ENCODE results near the gene FAM83F. TPM values are rescaled to one million over a fixed set of nuclear protein-coding genes. Genes with fewer than 3 reads are reported as not detected.
"Not testable (repeated sequence)": the region's sequence is repeated elsewhere in the genome, so short reads cannot be mapped to it uniquely, and the experiment has no call there.

Gene FAM83F
- not detected for total RNA-seq

DNA sequence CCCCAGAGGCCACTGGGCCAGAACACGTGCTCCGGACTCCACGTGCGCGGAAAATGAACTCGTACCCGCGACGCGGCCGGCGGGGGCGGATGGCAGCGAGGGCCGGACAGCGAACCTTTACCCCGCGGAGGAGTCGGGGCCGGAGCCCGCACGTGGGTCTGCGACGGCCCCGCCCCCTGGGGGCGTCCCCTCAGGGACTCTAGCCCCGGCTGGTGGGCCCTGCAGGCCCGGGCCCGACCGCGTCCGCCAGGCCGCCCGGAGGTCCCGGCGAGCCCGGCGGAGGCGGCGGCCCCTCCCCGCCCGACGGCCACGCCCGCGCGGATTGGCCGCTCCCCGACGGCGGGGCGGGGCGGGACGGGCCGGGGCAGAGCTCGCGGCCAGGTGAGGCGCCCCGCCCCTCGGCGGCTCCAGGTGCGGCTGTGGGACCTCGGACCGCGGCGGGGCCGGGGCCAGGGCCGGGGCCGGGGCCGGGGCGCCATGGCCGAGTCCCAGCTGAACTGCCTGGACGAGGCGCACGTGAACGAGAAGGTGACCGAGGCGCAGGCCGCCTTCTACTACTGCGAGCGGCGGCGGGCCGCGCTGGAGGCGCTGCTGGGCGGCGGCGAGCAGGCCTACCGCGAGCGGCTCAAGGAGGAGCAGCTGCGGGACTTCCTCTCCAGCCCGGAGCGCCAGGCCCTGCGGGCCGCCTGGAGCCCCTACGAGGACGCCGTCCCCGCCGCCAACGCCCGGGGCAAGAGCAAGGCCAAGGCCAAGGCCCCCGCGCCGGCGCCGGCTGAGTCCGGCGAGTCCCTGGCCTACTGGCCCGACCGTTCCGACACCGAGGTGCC is at the start of gene FAM83F:
TSS of gene FAM83F (plus strand) at position 389 of the 827 bp plus-strand sequence. CDS start at position 478, 89 bp downstream.
- DNase-seq (no peak), ATAC-seq (peak; percentile 77)
- Mint-ChIP-seq H3K27me3 (peaks cover 59% of the 10 kb centered on the region), H3K4me3 (peak within 1 kb of the TSS; percentile 7), H3K27ac (no peak within 1 kb of the TSS), H3K9me3 (ENCODE audit: low read depth) (no peaks in the 10 kb centered on the region), H3K36me3 (no peaks in the 10 kb centered on the region), H3K4me1 (peaks cover 5% of the 10 kb centered on the region)
- CTCF ChIA-PET = interaction anchor here (0.8 to 1.9 kb wide), 4 partner anchors 30 to 98 kb away, joined by 3 to 7 read pairs (median 3); no protein-coding TSS in a partner anchor

DNA sequence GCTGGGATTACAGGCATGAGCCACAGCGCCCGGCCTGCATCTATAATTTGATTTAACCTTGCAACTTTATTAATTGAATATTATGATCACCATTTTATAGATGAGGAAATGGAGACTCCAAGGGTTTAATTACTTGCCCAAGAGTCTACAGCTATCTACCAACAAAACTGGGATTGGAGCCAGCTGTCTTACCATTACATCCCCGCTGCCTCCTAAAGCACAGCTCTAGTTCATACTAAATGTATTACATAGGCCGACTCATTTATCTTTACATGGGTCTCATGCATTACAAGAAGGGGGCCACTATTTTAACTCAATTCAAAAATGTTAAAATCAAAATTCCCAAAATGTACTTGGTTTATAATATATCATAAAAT is 48.6 kb upstream of the FAM83F start:
- CTCF ChIA-PET = no interaction called here
- no peaks in the 10 kb centered on the region for H3K27me3 Mint-ChIP-seq
- peaks cover 56% of the 10 kb centered on the region for H3K36me3 Mint-ChIP-seq
- H3K4me1 Mint-ChIP-seq = peaks cover 90% of the 10 kb centered on the region
- no peaks in the 10 kb centered on the region for H3K9me3 Mint-ChIP-seq (ENCODE audit: low read depth)
- H3K27ac Mint-ChIP-seq = no peak overlapping the region
- ATAC-seq (no peak), DNase-seq (no peak)
- no peak overlapping the region for H3K4me3 Mint-ChIP-seq

DNA sequence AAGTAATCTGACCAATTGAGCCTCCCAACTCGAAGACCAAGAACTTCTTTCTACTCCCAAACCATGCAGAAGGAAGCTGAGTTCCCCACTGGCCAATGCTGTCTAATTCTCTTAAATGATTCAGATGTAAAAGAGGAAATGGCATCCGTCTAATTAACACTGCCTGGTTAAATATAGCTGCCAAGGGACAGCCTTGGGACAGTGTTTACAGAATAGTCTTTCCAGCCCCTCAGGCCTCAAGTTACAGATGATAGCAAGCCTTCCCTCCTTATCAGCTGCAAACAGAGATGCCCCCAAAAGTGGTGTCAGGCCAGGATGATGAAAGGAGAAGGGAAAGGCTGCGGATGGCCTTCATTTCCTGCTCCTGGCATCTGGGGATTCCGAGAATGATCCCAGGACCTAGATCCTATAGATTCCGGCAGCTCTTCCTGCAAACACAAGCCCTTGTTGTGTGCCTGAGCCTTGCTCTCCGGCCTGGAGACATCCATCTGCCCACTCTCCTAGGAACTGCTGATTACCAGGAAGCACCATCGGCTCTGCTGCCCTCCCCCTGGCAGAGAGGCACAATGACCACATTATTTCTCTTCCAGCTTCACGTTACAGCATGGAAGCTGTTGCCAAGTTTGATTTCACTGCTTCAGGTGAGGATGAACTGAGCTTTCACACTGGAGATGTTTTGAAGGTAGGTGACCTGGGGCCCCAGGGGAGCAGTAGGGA is 48.1 kb upstream of the FAM83F start:
- H3K4me3 Mint-ChIP-seq = no peak overlapping the region
- CTCF ChIA-PET = interaction anchor here (1.0 kb wide), 1 partner anchor 78 kb away, joined by 3 read pairs; no protein-coding TSS in a partner anchor
- DNase-seq (no peak), ATAC-seq (no peak)
- H3K9me3 Mint-ChIP-seq (ENCODE audit: low read depth) = no peaks in the 10 kb centered on the region
- H3K27ac Mint-ChIP-seq = peak overlapping the region; percentile 26
- H3K27me3 Mint-ChIP-seq = no peaks in the 10 kb centered on the region
- H3K36me3 Mint-ChIP-seq = peaks cover 59% of the 10 kb centered on the region
- H3K4me1 Mint-ChIP-seq = peaks cover 92% of the 10 kb centered on the region

DNA sequence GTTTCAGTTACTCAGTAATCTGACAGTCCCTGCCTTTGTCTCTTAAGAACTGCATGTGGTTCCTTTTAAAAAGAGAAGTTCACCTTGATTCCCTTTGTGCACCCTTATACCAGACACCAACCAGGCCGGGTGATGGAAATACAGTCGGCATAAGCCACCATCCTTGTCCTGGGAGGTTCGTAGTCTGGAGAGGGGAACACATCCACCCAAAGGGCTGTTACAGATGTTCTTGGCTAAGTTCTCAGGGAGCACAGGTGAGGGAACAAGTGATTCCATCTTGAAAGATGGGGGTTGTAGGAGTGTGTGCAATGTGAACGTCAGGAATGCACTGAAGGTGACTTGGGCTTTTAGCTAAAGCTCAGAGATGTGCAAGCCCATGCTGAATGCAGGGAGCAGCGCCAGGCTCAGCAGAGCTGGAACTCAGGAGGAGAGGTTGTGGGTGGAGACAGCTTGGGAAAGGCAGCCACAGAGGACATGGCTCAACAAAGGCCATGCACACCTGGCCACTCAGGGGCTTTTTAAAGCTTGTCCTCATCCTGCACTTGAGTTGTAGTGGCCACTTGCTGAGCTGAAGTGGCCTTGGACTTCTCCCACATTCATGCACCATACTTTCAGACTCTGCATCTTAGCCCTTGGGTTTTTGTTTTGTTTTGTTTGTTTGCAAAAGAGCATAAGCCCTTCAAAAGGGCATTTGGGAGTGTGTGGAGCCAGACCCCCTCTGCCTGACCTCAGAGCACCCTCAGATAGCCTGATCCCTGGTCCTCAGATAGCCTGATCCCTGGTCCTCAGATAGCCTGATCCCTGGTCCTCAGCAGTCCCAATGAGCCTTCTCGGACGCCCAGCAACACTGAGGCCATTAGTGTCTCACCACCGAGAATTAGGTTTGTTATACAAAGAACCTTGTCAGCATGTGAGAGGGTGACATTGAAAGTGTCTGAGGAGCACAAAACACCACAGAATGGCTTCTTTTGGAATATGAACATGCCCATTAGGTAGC is 47.2 kb upstream of the FAM83F start:
- no peak for ATAC-seq
- Mint-ChIP-seq H3K36me3 (peaks cover 66% of the 10 kb centered on the region), H3K27me3 (no peaks in the 10 kb centered on the region), H3K9me3 (ENCODE audit: low read depth) (no peaks in the 10 kb centered on the region), H3K4me1 (peaks cover 92% of the 10 kb centered on the region), H3K27ac (peak overlapping the region; percentile 26), H3K4me3 (no peak overlapping the region)
- DNase-seq = no peak
- CTCF ChIA-PET = interaction anchor here (0.5 to 1.0 kb wide), 3 partner anchors 8 to 77 kb away, joined by 3 to 4 read pairs (median 3); no protein-coding TSS in a partner anchor

DNA sequence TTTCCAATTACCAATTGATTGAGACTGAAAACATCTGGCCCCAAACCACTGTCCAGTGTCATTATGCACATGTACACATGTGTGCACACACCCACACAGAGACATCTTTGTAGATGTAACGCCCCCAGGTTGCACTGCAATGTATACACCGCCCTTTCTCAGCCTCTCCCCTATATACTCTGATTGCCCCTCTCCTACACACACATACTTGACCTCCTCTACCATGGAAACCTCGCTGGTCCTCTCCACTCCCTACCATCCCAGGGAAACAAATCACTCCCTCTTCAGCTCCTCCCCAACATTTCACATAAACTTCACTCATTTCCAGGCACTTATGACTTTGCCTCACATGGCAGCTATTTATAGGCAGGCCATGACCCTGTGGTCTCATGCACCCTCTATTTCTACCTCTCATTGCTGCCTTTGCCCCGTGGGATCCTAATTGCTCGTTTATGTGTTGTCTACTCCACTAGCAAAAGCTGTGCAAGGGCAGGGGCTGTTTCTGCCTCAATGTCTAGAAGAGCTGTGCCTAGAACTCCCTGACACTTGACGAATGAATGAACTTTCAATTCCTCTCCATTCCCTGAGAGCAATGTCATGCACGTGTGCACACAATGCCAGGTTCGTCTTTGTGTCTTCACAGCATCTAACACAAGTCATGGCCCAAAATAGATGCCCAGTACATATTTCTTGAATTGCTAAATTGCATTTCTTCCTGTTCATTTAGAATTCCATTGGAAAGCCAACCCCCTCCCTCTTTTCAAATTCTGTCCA is 44.6 kb upstream of the FAM83F start:
- no peak for DNase-seq
- ATAC-seq = no peak
- Mint-ChIP-seq H3K36me3 (peaks cover 78% of the 10 kb centered on the region), H3K4me1 (peaks cover 91% of the 10 kb centered on the region), H3K27ac (peak overlapping the region; percentile 2), H3K4me3 (no peak overlapping the region), H3K27me3 (no peaks in the 10 kb centered on the region), H3K9me3 (ENCODE audit: low read depth) (no peaks in the 10 kb centered on the region)
- CTCF ChIA-PET = interaction anchor here (1.0 to 3.0 kb wide), 2 partner anchors 17 kb away, joined by 3 to 9 read pairs; no protein-coding TSS in a partner anchor

DNA sequence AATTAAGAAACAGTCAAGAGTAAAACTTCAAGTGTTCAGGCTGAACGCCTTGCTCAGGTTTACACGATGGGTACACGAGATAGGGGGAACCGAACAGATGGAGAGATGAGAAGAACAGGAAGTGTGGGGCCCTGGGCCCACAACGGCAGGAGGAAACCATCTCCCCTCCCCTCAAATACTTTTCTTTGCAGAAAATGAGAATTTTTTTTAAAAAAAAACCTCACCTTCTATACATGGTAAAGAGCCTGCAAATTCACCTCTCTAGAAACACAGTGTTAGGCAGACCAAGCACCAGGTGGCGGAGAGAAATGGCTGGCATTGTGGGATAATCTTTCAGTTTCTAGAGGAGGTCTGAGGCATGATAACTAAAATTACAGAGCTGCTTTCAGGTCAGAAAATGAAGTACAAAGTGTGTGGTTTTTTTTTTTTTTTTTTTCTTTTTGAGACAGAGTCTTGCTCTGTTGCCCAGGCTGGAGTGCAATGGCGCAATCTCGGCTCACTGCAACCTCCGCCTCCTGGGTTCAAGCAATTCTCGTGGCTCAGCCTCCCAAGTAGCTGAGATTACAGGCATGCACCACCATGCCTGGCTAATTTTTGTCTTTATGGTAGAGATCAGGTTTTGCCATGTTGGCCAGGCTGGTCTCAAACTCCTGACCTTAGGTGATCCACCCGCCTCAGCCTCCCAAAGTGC is 43.0 kb upstream of the FAM83F start:
- H3K4me3 Mint-ChIP-seq = peak overlapping the region; percentile 14
- peak overlapping the region; percentile 30 for H3K27ac Mint-ChIP-seq
- CTCF ChIA-PET = interaction anchor here (1.0 to 3.1 kb wide), 8 partner anchors 10 to 73 kb away, joined by 3 to 12 read pairs (median 4); no protein-coding TSS in a partner anchor
- not testable (repeated sequence) for DNase-seq; H3K27me3 Mint-ChIP-seq; H3K9me3 Mint-ChIP-seq (ENCODE audit: low read depth)
- H3K36me3 Mint-ChIP-seq = peaks cover 84% of the 10 kb centered on the region
- peak; percentile 48 for ATAC-seq
- H3K4me1 Mint-ChIP-seq = peaks cover 93% of the 10 kb centered on the region

DNA sequence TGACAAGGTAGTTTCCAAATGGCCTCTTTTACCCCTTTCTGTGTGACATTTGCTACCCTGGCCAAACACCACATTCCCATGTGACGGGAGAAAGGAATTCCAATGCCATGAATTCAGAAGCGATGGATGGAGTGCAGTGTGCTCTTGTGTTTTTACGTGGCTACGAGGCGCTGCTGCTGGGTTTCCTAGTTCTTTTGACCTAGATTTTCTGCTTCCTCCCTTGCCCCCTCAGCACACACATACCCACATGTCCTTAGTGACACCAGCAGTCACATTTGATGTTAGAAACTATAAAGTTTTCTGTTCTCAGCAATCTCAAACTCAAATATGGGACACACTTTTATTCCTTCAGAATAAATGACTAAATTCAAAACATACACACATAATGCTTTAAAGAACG is 42.4 kb upstream of the FAM83F start:
- peak overlapping the region; percentile 30 for H3K27ac Mint-ChIP-seq
- H3K9me3 Mint-ChIP-seq (ENCODE audit: low read depth) = no peaks in the 10 kb centered on the region
- DNase-seq (no peak), ATAC-seq (no peak)
- peaks cover 93% of the 10 kb centered on the region for H3K4me1 Mint-ChIP-seq
- H3K36me3 Mint-ChIP-seq = peaks cover 85% of the 10 kb centered on the region
- CTCF ChIA-PET = interaction anchor here (1.1 to 3.1 kb wide), 7 partner anchors 9 to 72 kb away, joined by 3 to 12 read pairs (median 4); no protein-coding TSS in a partner anchor
- no peak overlapping the region for H3K4me3 Mint-ChIP-seq
- no peaks in the 10 kb centered on the region for H3K27me3 Mint-ChIP-seq

DNA sequence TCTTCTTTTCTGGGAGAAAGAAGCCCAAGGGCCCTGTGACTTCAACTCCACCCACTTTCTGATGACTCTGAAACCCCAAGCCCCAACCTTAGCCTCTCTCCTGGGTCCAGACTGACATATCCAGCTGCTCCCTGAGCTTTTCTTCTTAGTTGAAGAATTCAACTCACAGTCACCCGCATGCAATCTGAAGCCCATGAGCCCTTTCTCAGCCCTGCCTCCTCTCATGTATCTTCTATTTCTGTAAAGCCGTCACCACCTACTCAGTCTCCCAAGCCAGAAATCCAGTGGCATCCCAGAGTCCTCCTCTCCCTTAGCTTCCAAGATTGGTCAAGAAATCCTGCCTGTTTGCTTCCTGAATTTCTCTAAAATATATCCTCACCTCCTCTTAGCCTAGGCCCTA is 41.7 kb upstream of the FAM83F start:
- peaks cover 92% of the 10 kb centered on the region for H3K4me1 Mint-ChIP-seq
- no peaks in the 10 kb centered on the region for H3K27me3 Mint-ChIP-seq
- H3K36me3 Mint-ChIP-seq = peaks cover 86% of the 10 kb centered on the region
- H3K9me3 Mint-ChIP-seq (ENCODE audit: low read depth) = no peaks in the 10 kb centered on the region
- DNase-seq (no peak), ATAC-seq (no peak)
- H3K27ac Mint-ChIP-seq = peak overlapping the region; percentile 39
- CTCF ChIA-PET = interaction anchor here (0.6 to 3.1 kb wide), 4 partner anchors 10 to 1958 kb away, joined by 3 to 12 read pairs (median 7); no protein-coding TSS in a partner anchor
- H3K4me3 Mint-ChIP-seq = no peak overlapping the region

DNA sequence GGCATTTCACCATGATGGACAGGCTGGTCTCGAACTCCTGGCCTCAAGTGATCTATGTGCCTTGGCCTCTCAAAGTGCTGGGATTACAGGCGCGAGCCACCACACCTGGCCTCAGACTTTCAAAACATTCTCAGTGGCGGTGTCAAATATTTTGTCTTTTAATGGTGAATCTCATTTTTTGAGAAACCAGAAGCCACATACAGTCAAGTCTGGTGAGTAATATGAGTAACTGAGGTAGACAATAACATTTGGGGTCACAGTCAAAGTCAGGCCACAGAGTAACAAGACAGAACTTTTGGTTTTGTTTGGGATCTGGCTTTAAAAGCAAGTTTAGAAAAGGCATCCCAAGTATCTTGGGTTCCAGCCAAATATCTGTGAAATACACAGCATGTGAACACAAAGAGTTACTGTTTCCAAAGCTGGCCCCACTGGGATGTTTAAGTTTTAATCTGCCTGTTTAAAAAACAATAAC is 40.1 kb upstream of the FAM83F start:
- CTCF ChIA-PET = interaction anchor here (2.2 kb wide), 1 partner anchor 31 kb away, joined by 5 read pairs; no protein-coding TSS in a partner anchor
- Mint-ChIP-seq H3K27ac (peak overlapping the region; percentile 26), H3K4me1 (peaks cover 93% of the 10 kb centered on the region), H3K27me3 (no peaks in the 10 kb centered on the region), H3K9me3 (ENCODE audit: low read depth) (no peaks in the 10 kb centered on the region), H3K36me3 (peaks cover 86% of the 10 kb centered on the region), H3K4me3 (no peak overlapping the region)
- peak; percentile 48 for ATAC-seq
- no peak for DNase-seq

DNA sequence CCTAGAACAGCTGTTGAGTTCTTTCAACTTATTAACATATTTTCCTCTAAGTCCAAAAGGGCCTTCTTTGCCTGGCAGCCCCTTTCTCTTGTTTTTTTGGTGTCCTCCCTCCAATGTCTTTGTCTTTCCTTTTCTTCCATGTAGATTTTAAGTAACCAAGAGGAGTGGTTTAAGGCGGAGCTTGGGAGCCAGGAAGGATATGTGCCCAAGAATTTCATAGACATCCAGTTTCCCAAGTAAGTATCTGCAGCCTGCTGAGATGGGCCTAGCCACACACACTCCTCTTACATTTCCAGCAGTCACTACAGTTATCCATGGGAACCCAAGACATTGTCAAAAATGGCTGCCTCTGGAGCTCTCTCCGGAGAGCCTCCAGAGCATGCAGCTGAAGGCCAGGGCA is 39.1 kb upstream of the FAM83F start:
- no peaks in the 10 kb centered on the region for H3K9me3 Mint-ChIP-seq (ENCODE audit: low read depth)
- H3K4me1 Mint-ChIP-seq = peaks cover 93% of the 10 kb centered on the region
- CTCF ChIA-PET = interaction anchor here (0.7 to 3.8 kb wide), 3 partner anchors 8 to 32 kb away, joined by 3 to 15 read pairs (median 5); no protein-coding TSS in a partner anchor
- DNase-seq (no peak), ATAC-seq (no peak)
- H3K27ac Mint-ChIP-seq = peak overlapping the region; percentile 6
- peaks cover 86% of the 10 kb centered on the region for H3K36me3 Mint-ChIP-seq
- H3K4me3 Mint-ChIP-seq = no peak overlapping the region
- H3K27me3 Mint-ChIP-seq = no peaks in the 10 kb centered on the region

DNA sequence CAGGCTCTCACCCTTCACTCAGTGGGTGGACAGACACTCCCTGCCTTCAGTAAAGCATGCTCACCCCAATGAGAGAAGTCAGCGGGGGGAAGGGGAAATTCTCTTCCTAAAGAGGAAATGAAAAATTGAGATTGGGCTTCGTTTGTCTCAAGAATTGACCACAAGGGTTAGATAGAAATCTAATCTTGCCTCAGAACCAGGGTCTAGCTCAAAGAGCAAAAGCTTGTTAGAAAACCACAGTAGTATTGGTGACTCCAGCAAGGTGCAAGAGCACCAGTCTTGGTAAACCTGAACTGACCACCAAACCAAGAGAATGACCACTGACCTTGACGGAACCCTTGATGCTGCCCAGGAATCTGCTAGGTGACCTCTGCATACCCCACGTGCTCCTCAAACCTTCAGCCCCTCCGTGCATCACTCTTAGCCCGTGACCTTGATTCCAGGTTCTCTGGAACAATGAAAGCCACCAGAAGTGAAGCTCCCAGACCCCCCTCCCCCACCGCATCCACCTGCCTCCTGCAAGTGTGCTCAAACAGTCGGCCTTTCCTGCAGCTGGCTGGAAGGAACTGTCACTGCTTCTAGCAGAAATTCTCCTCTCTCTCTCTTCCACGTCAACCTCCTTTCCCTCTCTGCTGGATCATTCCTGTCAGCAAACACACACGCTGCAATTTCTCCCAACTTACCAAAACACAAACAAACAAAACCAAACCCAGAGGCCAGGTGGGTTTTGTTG is 37.7 kb upstream of the FAM83F start:
- Mint-ChIP-seq H3K4me3 (no peak overlapping the region), H3K9me3 (ENCODE audit: low read depth) (no peaks in the 10 kb centered on the region), H3K4me1 (peaks cover 91% of the 10 kb centered on the region), H3K36me3 (peaks cover 86% of the 10 kb centered on the region), H3K27me3 (no peaks in the 10 kb centered on the region), H3K27ac (peak overlapping the region; percentile 30)
- CTCF ChIA-PET = interaction anchor here (1.3 to 3.8 kb wide), 4 partner anchors 9 to 67 kb away, joined by 3 to 15 read pairs (median 4); no protein-coding TSS in a partner anchor
- ATAC-seq (no peak), DNase-seq (no peak)

Data from activated CD8-positive, alpha-beta memory T cell treated with anti-CD3 and anti-CD28 coated beads, Interleukin-2, amount 10 ng/mL, durations not matched to agents 7 days and 5 days (primary cell).